NCI-H2196 (cell line): ENCODE results near the gene CTCFL.

Experiments
- DNase-seq: peaks from one replicate; lab custom pipeline; 2025; ENCODE audit not compliant: unreplicated experiment; lab: John Stamatoyannopoulos, UW

The CTCFL gene

DNA sequence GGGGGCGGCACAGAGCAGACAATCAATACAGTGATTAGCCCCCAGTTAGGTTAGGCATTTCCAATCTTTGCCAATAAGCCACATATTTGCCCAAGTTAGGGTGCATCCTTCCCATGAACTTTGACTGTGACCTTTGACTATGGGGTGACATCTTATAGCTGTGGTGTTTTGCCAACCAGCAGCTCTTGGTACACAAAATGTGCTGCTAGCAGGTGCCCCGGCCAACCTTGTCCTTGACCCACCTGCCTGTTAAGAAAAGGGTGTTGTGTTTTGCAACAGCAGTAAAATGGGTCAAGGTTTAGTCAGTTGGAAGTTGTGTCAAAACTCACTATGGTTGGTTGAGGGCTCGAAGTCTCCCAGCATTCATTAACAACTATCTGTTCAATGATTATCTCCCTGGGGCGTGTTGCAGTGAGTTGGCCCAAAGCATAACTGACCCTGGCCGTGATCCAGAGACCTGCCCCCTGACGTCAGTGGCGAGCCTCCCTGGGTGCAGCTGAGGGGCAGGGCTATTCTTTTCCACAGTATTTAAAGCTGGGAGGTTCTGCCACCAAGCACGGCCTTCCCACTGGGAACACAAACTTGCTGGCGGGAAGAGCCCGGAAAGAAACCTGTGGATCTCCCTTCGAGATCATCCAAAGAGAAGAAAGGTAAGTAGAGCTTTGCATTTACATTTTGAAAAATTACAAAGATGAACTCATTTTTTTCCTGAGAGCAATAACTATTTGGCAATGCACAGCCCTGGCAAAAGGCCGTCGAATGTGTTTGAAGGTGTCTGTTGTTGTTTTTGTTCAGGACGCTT is 35.8 kb upstream of the CTCFL start, which contains the start of gene PCK1:
PCK1 (plus strand) TSS at position 557 of the 802 bp plus-strand sequence. CDS start 302 bp downstream, outside the sequence.
- peak; percentile 48 for DNase-seq

DNA sequence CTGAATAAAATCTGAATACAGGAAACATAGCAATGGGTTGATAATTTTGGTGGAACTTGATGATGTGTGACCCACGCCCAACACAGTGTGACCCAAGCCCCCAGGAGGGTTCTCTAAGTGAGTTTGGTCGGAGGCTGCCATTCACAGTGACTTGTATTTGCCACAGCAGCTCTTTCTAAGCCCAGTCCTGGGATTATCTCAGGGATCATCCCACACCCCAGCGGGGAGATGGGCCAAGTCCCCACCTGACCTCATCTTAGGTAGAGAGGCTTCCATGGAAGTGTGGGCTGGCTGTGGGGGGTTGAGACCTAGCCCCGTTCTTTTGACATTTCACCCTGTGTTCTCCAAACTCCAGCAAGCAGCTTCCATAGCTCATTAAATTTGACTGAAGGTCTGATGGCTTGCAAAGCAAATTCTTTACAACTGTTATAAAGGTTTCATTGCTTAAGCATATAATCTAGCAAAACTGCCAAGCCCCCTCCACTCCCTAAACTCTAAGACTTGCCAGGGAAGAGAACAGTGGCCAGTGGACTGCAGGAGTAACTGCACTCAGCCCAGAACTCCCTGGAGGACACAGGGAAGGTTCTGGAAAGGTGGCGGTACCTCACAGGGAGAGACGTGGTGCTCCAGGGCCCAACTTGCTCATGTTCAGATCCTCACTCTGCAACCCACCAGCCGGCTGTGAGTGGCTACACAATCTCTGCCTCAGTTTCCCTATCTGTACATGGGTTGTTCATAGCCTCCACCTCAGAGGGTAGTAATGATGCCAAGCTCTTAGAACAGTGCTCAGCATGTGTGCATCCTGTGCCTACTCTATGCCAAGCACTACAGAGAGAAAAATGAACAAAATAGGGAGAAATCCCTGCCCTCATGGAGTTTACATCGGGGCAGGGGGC is 35.0 kb upstream of the CTCFL start:
- DNase-seq = no peak

DNA sequence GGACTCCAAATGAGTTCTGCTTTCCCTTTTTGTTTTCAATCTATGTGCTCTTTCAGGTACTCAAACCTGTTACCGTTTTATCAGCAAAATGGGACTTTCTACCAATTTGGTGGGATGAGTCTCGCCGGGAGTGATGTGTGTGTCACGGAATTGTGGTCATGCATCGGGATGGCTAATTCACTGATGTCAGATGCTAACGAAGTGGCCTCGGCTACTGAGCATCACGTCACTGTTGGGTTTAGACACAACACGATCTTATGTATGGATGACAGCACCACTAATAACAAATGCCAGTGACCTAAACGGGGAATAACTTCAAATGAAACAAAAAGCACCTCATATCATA is 34.3 kb upstream of the CTCFL start:
- no peak for DNase-seq

DNA sequence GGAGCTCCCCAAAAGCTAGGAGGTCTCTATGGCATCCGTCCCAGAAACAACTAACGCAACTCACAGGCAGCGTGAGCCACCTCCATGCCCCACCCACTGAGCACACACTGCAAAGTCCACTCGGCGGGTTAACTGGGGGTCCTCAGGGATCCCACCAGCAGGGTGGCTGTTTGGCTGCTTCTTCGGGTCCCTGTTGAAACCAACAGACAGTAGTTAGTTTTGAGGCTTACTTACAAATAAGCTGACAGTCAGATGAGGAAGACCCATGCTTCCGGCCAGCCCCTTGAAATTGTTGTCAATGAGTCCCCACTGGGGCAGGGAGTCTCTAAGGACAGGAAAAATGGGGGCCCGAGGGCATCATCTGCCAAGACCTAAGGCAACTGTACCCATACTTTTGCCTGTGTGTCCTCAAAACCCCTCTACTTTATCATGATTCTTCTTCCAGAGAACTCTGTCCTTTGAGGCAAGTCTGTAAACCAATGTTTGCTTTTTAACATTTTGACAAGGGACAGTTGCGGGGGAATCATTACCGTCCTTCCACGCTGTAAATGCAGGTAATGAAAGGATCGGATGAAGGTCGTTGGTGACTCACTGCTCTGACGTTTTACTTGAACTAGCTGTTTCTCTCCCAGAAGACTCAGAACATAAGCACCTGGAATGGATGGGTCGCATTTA is 33.8 kb upstream of the CTCFL start:
- no peak for DNase-seq

DNA sequence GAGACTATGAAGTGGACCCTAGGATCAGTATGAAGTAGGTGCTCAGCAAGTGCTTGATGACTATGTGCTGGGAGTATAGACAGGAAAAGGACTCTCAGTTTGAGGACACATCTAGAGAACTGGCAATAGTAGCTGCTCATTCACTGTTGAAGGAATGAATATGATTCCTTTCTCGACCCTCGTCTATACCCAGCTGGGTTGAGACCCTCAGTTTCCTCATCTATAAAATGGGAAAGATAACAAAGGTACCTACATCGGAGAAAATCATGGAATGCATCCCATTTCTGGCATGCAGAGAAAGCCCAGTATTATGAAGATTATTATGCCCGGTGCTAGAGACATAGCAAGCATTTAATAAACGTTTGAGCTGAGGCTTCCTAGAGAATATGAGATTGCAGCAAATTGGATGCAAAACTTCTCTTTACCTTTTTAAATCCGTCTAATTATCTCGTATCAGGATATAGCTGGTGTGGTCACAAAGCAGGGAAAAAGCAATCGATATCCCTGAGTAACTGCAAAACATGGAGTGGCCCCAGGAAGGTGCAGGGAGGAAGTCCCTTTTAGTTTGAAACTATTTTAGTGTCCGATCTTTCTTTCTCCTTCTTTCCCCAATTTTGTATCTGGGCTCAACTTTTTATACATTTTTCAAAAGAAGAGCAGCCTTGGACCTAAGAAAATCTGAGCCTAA is 33.1 kb upstream of the CTCFL start:
- no peak for DNase-seq

DNA sequence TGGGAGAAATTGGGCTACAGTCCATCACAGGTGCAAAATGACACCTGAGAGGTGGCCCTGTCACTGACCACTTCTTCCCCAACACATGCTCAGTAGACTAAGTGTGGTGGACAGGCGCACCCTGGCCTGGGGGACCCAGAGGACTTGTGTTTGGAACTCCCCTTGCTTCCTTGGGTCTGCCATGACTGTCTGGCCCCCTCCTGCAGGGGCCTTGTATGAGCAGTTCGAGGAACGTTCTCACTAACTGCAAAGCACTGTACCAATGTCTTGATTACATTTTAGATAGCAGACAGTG is 32.0 kb upstream of the CTCFL start:
- no peak for DNase-seq

DNA sequence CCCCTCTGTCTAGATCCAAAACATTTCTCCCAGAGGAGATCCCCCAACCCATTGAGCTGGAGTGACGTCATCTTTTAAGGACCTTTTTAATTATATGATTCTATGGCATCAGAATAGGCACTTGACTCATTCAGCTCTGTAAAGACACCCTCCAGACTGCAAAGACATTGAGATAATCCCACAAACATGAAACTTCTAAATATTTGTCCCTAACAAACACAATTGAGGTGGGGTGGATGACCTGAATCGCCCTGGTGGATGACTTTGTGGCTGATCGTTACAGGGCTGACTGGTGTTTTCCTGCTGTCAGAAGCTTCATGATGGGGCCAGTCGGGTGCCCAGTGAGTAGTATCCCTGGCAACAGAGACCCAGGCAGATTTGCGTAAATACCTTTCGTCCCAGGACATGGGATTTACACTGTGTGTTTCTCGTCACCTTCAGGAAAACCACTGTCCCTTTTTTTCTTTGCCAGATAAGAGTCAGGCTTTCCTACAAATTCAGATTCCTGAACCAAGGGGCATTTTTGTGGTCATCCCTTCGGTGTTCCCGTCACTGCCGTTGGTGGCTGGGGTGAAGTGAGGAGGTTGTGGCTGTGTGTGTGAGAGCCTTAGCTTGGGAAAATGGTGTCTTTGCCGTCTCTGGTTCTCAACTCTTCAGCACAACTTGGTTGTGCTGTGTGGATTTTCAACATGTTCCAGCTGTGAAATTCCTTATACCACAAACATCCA is 30.7 kb upstream of the CTCFL start:
- no peak for DNase-seq

DNA sequence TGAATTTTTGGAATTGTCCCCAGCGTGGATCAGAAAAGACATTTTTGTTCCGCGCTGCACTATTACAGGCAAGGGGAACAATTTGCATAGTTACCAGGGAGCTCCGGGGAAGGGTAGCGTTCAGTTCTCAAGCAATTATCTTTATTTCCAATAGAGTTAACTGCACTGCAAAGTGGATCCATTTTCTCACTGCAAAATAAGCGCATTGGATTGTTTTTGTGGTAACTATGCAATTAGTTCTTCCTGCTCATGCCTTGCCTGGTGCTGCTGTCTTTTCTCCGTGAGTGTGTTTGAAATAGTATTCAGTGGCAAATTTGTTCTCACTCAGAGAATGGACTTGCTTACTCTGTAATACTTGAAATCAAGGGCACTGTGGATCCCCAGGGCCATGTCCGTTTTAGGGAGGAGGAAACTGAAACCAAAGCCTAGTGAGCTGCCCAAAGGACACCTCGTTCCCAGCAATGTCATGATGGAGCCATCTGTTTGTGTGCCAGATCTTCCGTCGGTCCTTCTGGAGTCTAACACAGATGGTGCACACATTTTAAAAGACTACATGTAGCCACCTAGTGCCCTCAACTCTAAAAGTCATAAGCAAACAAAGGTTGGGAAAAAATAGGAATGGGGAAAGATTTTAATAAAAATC is 28.6 kb upstream of the CTCFL start:
- no peak for DNase-seq

DNA sequence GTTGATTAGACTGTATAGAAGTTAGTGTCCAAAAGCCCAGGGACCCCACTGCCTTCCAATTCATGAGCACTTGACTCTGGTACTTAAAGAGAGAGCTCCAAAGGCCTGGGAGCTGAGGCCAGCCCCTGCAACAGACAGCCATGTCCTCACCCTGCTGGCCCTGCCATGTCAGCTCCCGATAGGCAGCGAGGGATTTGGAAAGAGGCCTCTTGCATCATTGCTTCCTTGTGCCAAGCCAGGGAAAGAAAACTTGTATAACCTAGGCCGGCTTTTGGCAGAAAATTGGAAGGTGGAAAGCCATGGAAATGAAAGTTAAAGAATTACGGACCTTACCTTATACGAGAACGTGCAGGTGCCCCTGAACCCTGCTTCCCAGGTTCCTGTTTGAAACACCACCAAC is 27.5 kb upstream of the CTCFL start:
- no peak for DNase-seq

DNA sequence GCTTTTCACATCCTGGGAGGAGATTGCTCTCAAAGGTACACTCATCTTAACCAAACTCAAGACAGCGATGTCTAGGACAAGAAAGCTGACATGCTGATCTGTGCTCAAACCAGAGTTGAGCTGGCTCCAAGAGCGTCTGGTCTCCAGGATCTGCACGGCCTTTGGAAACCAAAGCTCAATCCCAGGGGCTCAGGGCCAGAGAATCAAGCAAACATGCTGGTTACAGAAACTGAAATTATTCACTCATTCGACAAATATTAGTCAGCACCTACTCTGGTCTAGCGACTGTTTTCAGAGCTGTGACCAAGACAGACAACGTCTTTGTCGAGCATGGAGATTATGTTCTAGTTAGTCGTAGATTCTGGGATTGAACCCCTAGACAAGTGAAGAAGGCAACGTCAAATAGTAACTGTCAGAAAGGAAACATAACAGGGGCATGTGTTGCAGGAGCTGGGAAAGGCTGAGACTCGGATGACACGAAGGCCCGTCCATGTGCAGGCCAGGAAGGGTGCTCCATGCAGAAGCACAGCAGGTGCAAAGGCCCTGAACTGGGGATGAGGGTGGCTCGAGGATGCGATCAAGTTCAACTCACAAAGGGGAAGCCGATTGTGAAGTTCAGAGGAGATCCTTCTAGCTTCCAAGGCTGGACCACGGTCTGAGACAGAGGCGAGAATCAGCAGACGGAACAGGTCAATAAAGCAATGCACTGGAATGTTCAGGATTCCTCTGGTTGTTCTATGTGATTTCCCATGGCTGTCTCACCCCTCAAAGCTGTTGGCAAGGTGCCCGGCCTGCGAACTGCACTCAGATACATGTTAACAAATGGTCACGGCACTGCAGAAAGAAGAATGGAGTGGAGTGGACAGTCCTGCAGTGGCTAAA is 23.5 kb upstream of the CTCFL start:
- no peak for DNase-seq

DNA sequence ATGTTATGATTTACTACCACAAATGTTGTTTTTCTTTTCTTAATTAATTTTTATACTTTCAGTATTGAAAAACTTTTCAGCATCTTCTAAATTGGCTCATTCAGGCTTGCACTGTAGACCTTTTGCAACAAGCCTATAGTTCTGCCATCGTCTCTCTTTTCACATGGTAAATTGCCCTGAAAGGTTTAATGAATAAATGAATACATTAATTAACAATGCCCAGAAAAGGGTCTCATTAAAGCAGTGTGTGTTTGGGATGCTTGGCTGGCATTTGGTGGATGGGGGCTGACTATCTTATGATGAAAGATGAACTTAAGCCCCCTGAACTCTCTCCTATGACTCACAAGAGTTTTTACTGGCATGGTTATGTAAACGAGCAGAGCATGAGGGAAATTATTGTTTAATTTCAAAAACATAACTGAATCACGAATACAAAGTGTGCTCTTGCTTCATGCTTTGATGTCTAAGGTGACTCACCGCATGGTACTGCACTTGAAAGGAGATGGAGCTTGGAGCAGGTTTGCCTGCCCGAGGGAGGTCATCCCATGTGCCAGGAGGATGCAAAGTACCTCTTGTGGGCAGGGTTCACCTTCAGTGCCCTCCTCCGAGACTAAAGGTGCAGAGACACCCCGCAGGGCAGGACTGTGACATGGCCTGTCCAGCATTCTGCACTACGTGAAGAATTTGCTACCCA is 22.2 kb upstream of the CTCFL start:
- DNase-seq = no peak

DNA sequence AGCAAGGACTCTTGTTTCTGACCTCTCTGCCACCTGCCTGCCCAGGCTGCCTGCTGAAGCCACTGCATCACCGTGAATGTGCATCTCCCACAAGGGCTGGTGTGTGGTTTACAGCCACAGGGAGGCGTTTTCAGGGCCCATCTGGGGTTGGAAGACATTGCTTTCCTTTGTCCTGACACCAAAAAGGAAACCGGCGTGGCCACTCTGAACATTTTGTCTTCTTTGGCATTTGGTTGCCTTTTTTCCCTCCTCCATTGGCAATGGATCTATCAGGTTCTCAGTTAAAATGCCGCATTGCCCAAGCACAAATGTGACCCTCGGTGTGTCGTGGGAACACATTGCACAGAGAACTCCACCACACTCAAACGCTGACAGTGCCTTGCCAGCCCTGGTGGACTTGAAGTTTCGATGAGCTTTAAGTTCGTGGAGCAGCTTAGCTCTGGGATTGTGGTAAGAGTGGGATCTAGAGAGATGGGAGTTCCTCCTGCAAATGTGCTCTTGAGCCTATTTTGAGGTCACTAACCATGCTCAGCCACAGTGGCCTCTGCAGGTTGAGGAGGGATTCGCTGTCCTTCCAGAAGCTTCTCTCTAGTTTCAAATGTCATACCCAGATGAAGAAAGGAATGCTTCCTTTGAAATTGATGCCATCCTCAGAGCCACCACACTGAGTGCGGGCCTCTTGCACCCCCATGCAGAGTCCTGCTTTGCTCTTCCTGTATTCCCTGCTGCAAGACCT is 21.2 kb upstream of the CTCFL start:
- no peak for DNase-seq

DNA sequence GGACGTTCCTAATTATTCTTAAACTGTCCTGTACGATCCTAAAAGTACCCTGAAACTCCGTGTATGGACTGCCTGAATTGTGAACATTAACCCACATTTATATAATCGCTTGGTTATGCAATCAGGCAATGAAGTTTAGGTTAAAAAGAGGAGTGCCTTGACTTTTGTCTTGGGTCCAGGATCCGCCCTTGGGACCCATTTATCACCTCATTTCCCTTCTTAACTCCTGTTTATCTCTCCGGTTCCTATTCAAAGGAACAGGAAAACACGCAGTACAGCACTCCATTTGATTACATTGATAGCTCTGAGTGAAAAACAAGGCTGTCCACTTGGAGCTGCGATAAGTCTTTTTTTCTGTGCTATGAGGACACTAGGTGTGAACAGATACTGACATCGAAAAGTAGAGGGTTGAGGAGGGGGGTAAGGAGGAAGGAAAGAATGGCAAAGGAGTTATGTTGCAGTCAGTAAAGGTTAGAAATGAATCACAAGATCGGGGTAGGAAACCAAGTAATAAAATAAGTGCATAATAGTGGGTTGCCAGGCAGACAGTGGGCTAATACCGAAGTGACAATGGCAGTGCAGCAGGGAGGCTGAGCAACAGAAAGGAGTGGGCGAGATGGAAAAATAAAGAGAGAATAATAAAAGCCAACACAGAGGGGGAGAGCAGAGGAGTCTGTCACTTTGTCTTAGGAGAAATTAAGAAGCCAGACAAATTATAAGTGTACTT is 20.1 kb upstream of the CTCFL start:
- no peak for DNase-seq

DNA sequence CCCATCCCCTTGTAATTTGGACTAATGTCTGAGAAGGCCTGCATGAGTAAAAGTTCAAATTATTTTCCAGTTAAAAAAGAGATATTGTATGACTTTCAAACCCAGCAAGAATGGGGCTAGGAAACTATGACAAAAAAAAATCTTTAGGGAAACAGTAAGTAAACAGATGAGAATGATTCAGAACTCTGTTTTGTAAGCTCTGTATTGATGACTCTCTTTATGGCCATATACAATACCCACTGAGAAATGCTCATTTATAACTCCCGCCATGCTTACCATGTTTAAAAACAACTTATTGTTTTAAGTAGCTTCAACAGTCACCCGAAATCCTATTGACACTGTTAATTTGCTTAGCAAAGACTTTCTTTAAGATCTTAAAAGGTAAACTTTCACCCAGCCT is 18.8 kb upstream of the CTCFL start:
- no peak for DNase-seq

DNA sequence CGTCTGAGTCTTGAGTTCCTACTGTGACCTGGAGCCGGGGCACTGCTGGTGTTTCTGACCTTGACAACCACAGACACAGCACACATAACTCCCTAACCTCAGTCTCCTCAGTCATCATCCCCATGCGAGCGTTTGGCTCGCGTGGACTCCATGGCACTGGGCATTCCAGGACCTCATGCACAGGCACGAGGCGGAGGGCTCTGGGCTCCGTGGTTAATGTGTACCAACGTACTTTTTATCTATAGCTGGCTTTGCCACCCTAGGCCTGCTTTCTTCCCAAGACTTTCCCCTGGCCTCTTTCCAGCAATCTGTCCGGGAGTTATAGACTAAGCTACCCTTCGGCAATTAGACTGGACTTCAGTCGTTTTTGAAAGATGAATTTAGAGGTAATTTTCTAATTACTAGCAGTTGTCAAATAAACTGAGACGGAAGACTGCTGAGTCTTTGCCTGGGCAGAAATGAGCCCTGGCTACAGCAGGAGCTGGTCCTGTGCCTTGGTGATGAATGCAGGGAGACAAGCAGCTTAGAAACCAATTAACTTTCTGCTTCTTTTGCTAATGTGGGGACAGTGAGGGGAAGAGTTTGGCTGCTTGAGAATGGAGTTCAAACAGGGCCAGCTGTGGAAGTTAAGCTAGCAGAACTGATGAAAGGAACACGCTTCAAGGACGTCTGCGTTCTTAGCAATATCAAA is 16.1 kb upstream of the CTCFL start:
- no peak for DNase-seq

DNA sequence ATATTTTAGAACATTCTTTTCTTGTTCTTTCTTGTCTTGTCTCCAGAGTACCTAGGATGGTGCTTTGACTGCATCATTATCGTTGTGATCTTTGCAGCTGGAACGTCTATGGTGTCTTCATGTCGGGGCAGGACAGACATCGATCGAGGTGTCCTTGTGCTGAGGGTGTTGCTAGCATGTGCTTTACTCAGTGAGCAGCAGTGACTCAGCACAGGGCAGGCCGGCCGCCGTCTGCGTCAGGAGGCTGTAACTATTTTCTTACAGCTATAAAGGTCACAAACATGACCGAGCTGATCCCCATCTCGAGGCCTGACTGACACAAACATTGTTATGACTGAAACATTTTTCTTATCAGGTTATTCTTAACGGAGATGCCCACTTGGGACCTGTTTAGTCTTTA is 14.9 kb upstream of the CTCFL start:
- no peak for DNase-seq

DNA sequence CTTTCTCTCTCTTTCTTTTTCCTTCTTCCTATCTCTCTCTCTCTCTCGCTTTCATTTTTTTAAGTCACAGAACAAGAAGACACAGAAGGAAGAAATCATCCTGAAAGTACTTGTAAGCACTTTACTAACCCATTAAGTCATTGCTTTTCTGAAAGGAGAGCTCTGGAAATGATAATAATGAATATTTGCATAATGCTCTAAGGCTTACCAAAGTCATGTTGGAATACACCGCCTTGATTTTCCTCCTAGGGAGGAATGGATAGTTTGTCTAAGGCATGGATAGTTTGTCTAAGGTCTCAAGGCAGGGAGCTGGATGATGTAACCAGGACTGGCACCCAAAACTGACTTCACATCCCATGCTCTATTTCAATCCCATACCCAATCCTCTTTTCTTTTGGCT is 12.9 kb upstream of the CTCFL start:
- no peak for DNase-seq
